HG02763 (cell line): Measurements from ENCODE around the gene TEX11.
"Not testable (repeated sequence)": the region's sequence is repeated elsewhere in the genome, so short reads cannot be mapped to it uniquely, and the experiment has no call there.

ENCODE experiments used
- ATAC-seq: cut with Tn5 transposase; IDR thresholded peaks from one replicate; pipeline ENCODE4 v1.9.1; 2021; ENCODE audit warnings: mild to moderate bottlenecking, moderate library complexity; ENCODE audit not compliant: unreplicated experiment

Gene TEX11

DNA sequence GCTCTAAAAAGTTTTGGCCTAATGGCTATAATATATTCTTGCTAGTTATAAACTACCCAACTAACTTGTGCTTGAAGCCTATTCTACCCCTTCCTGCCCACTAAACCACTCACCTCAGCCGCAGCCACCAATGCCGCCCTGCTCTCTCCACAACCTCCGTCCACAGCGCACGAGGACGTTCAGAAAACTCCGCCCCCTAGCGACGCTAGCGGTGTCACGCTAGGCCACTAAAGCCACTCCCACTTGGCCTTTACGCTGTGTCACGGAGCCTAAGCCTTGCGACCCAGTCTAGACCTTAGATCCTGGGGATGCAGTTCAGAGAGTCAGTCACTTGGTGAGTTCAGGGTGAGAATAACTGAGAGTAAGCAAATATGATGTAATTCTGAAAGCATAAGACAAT, at the start of gene TEX11:
Gene TEX11, minus strand, starts transcription at position 171 of the 400 bp plus-strand sequence. CDS start 922 bp downstream, outside the sequence.
- ATAC-seq, result no peak

GRCh38 chrX:70954871-70955270, 46.4 kb upstream of the TEX11 start:
- no peak for ATAC-seq

DNA sequence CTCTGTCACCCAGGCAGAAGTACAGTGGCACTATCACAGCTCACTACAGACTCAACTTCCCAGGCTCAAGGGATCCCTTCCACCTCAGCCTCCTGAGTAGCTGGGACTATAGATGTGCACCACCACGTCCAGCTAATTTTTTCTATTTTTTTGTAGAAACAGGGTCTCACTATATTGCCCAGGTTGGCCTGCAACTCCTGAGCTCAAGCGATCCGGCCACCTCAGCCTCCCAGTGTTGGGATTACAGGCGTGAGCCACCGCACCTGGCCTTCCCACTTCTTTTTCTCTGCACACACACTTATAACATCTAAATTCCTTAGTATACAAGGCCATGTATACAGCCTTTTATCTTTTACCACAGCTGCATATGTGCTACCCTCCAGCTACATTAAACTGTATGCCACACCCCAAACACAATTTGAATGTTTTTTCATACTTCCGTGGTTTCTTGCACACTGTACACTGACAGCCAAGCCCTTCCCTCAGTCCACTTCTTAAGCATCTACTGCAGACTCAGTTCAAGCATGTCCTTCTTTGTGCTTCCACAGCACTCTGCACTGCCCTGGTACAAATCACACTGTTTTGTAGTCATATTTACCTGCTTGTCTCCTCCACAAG, 15.9 kb upstream of the TEX11 start:
- no peak for ATAC-seq

- ATAC-seq, result no peak
These were observed 14.4 kb upstream of the TEX11 start for GRCh38 chrX:70922774-70923473.

- ATAC-seq, result no peak
These were observed 13.3 kb upstream of the TEX11 start for GRCh38 chrX:70921709-70922352.

- no peak for ATAC-seq
These were observed 8.2 kb upstream of the TEX11 start for GRCh38 chrX:70916754-70917153.

DNA sequence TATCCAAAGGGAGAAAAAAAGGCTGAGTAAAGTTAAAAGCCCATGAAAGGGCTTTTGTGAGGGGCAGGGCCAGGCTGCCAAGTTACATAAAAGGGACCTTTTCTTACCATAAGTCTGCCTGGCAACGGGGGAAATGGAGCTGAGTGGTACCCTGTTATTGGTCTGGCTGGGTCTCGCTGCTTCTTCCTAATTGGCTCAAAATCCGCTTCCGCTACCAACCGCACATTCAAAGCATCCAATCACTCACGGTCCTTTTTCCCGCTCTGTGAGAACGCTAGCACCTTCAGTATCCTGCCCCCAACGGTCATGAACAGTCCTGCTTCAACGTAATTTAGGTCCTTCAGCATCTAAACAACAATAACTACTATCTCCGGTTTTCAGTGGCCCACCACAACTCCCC, 611 bp downstream of the TEX11 start:
- no peak for ATAC-seq

DNA sequence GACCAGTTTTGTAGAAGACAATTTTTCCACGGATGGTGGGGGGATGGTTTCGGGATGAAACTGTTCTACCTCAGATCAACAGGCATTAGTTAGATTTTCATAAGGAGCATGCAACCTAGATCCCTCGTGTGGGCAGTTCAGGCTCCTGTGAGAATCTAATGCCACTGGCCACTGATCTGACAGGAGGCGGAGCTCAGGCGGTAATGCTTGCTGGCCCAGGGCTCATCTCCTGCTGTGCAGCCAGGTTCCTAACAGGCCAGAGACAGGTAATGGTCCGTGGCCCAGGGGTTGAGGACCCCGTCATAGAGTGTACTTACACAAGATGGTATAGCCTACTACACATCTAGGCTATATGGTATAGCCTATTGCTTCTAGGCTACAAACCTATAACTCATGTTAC, 7.0 kb downstream of the TEX11 start:
- ATAC-seq, result no peak

- ATAC-seq, result not testable (repeated sequence)
These were observed 18.1 kb downstream of the TEX11 start for GRCh38 chrX:70890441-70890840.

GRCh38 chrX:70878902-70879301, 29.6 kb downstream of the TEX11 start:
- ATAC-seq, result no peak

DNA sequence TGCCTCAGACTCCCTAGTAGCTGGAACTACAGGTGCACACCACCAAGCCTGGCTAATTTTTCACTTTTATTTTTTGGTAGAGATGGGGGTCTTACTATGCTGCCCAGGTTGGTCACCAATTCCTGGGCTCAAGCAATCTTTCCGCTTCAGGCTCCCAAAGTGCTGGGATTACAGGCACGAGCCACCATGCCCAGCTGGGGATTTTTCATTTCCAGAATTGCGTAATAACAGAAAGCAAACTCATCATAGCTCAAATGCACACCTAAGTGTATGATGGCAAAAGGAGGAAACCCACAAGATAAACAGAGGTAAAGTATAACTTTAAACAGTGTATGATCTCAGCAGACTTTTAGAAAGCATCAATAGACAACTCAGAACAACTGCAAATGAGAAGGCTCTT, 56.2 kb downstream of the TEX11 start:
- ATAC-seq, result no peak

GRCh38 chrX:70844081-70844480, 64.4 kb downstream of the TEX11 start:
- ATAC-seq, result not testable (repeated sequence)

DNA sequence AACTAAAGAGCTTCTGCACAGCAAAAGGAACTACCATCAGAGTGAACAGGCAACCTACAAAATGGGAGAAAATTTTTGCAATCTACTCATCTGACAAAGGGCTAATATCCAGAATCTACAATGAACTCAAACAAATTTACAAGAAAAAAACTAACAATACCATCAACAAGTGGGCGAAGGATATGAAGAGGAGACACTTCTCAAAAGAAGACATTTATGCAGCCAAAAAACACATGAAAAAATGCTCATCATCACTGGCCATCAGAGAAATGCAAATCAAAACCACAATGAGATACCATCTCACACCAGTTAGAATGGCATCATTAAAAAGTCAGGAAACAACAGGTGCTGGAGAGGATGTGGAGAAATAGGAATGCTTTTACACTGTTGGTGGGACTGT, 64.9 kb downstream of the TEX11 start:
- not testable (repeated sequence) for ATAC-seq

DNA sequence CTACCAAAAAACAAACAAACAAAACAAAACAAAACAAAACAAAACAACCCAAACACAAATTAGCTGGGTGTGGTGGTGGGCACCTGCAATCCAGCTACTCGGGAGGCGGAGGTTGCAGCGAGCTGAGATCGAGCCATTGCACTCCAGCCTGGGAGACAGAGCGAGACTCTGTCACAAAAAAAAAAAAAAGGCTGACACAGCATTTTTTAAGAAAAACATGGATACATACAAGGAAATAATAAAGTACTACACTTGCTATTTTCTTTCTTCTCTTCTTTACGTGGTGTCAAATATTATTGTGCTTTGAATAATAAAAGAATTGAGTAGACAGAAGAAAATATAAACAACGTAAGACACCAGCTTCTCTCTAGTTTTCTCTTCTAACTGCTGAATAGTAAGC, 73.9 kb downstream of the TEX11 start:
- ATAC-seq, result no peak

GRCh38 chrX:70826715-70827114, 81.8 kb downstream of the TEX11 start:
- ATAC-seq, result no peak

DNA sequence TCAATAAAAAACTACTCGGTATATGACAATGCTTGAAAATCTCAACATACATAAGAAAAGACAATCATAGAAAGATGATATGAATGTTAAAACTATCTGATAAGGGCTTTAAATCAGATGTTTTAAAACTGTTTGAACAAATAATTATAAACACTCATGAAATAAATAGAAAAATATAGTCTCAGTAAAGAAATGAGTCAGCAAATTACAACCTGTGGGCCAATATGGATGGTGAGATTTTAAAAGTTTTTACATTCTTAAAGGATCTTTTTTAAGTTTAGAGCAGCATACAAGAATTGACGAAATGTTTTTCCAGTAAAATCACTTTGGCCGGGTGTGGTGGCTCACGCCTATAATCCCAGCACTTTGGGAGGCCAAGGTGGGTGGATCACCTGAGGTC, 83.1 kb downstream of the TEX11 start:
- no peak for ATAC-seq

DNA sequence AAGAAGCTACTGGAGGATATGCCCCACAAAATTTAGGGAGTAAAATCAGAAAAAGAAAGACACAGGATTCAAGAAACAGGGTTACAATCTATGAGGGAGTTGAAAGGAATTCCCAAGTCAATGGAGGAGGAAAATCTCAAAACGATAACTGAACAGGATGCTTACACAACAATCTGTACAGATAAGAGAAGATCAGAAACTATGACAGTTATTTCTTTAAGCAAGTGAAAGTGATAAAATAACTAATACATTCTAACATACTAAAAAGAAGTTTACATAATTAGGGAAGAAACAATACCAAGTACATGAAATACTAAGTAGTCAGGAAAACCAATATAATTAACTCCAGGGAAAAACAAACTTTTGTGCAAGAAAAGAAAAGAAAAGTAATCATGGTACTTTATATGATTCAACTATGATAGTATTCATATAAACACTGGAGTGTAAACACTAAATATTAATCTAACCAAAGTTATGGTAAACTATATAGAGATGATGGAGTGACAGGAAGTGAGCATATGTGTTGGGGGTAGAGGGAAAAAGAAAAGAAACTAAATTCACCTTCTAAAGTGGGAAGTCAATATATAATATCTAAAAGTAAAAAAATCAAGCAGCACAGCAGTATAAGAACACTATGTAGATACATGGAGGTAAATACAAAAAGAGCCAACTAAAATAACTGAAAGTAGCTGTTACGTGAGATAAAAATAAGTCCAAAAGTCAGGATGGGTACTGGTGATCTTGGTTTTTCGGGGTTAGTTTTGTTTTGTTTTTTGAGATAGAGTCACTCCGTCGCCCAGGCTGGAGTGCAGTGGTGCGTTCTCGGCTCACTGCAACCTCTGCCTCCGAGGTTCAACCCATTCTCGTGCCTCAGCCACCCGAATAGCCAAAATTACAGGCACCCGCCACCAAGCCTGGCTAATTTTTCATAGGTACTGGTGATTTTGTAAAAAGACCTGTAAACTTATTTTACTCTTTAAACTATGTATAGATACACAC, 99.3 kb downstream of the TEX11 start:
- ATAC-seq, result no peak

GRCh38 chrX:70806081-70806480, 102.4 kb downstream of the TEX11 start:
- no peak for ATAC-seq

- not testable (repeated sequence) for ATAC-seq
These were observed 111.8 kb downstream of the TEX11 start for GRCh38 chrX:70796742-70797141.

GRCh38 chrX:70774223-70774622, 134.3 kb downstream of the TEX11 start:
- no peak for ATAC-seq

DNA sequence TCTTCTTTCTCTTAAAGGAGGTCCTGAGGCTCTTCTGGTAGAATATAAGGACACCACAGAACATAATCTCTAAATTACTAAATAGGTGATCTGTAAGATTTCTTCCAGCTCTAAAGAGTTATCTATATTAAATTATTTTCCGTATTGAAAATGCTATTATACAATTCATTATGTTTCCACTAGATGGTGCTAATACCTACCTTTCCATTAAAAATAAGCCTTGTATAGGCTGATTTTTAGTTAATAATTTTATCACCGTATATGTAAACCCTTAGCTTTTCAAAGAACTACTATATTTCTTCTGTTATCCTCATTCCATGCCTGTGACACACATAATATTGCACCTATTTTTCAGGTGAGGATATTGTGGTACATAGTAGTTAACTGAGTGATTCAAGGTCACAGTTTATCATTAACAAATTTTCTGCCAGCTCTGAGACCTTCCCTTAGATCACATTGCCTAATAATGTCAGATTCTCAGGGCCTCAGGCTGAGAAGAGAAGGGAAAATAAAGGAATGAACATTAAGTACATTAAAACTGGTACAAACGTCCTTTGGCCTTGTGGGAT, 138.8 kb downstream of the TEX11 start:
- no peak for ATAC-seq
